Fibroblast of lung (primary cell): ENCODE data around the gene IFI16. TPM values are rescaled to one million over a fixed set of nuclear protein-coding genes. Genes with fewer than 3 reads are reported as not detected.

Experiments
- DNase-seq, 2 donors: peaks; one replicate each; pipeline versions ENCODE4 v3.0.0 to v3.0.0-alpha.2; 2010; ENCODE audit warnings: low read depth in 2 of 2
- H2AFZ ChIP-seq: 2 replicates; pipeline ENCODE4 v1.5.1; 2012; ENCODE audit warnings: low read length, control low read depth, inconsistent platforms
- H3K27ac ChIP-seq: 2 replicates; pipeline ENCODE4 v1.5.1; 2011; ENCODE audit warnings: low read length, control low read depth; ENCODE audit not compliant: insufficient read depth
- H3K27me3 ChIP-seq: 2 replicates; pipeline ENCODE4 v1.5.1; 2011; ENCODE audit warnings: mild to moderate bottlenecking, low read length; ENCODE audit not compliant: control insufficient read depth, insufficient read depth
- H3K36me3 ChIP-seq: 2 replicates; pipeline ENCODE4 v1.5.1; 2011; ENCODE audit warnings: low read length; ENCODE audit not compliant: control insufficient read depth, insufficient read depth
- H3K4me1 ChIP-seq: 2 replicates; pipeline ENCODE4 v1.5.1; 2011; ENCODE audit warnings: low read length; ENCODE audit not compliant: control insufficient read depth, insufficient read depth; ENCODE audit errors: extremely low read depth
- H3K4me2 ChIP-seq: 2 replicates; pipeline ENCODE4 v1.5.1; 2011; ENCODE audit warnings: low read length, control low read depth; ENCODE audit not compliant: insufficient read depth; ENCODE audit errors: extremely low read depth
- H3K4me3 ChIP-seq, 4 experiments: fragments of 200-600 bp in 1 of 4; sonication (generic) in 1 of 4; replicated peaks in 1 of 4; 2 replicates each; pipeline ENCODE4 v1.5.1; 2011 to 2016; ENCODE audit warnings: low read length in 4 of 4, low read depth in 3 of 4, mild to moderate bottlenecking in 3 of 4, control low read depth in 2 of 4, inconsistent platforms in 1 of 4, mixed read lengths in 1 of 4; ENCODE audit not compliant: insufficient read depth in 1 of 4; ENCODE audit errors: control extremely low read depth in 1 of 4
- H3K79me2 ChIP-seq: 2 replicates; pipeline ENCODE4 v1.5.1; 2012; ENCODE audit warnings: mild to moderate bottlenecking, low read length, inconsistent platforms; ENCODE audit not compliant: control insufficient read depth, insufficient read depth
- H3K9ac ChIP-seq: 2 replicates; pipeline ENCODE4 v1.5.1; 2011; ENCODE audit warnings: mild to moderate bottlenecking, low read length, control low read depth; ENCODE audit not compliant: insufficient read depth
- H3K9me3 ChIP-seq: 2 replicates; pipeline ENCODE4 v1.5.1; 2012; ENCODE audit warnings: low read depth, low read length; ENCODE audit not compliant: control insufficient read depth, insufficient read depth
- H4K20me1 ChIP-seq: 2 replicates; pipeline ENCODE4 v1.5.1; 2011; ENCODE audit warnings: low read length; ENCODE audit not compliant: control insufficient read depth, insufficient read depth; ENCODE audit errors: extremely low read depth
- CTCF ChIP-seq, 2 donors: IDR thresholded peaks in 1 of 2; conservative IDR thresholded peaks in 1 of 2; 1 replicate in 1 of 2; 2 replicates in 1 of 2; pipeline ENCODE4 v1.5.1; 2011 to 2012; ENCODE audit warnings: low read length in 2 of 2, control low read depth in 1 of 2, inconsistent platforms in 1 of 2, low read depth in 1 of 2, mild to moderate bottlenecking in 1 of 2
- EZH2 ChIP-seq: IDR thresholded peaks from 2 replicates; pipeline ENCODE4 v1.5.1; 2012; ENCODE audit warnings: low read length, control low read depth, mild to moderate bottlenecking; ENCODE audit errors: missing control alignments
- polyA plus RNA-seq, 2 donors: library from polyadenylated mRNA; depleted of rRNA in 1 of 2; stranded (reverse) in 1 of 2; unstranded in 1 of 2; fragments of >200 nt; gene quantifications; 2 replicates each; pipeline ENCODE4 v1.2.1, GENCODE V29; 2011 to 2012; ENCODE audit warnings: missing spikeins in 1 of 2
- total RNA-seq: library from RNA; depleted of rRNA; stranded (reverse); fragments of >200 nt; gene quantifications from 2 replicates; pipeline ENCODE4 v1.2.1, GENCODE V29; 2014

Gene IFI16
- total and polyA plus RNA-seq, 2 donors (not counting 1 experiment from before 2014, with no cell fraction given), result 141 to 223 TPM

DNA sequence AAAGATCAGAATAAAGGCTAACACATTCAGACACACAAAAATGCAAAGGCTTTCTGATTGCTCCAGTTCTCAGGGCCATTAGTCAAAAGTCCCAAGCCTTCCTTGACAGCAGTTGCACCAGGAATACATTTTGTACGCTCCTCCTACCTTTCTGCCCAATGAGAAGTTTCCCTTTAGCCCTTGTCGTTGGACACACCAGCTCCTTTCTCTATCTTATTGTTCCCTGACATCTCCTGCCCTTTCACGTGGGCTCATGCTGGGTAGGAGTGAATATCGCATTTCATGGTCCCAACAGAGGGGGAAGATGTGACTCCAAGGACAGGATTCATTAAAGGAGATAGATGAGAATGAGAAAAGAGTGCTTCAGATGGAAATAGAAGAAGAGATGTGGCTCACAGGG, 33.5 kb upstream of the IFI16 start:
- no peaks in the 10 kb centered on the region for H3K36me3 ChIP-seq
- no peaks in the 10 kb centered on the region for H3K9me3 ChIP-seq
- H3K4me2 ChIP-seq, result no peak overlapping the region
- no peaks in the 10 kb centered on the region for H3K4me1 ChIP-seq
- no peaks in the 10 kb centered on the region for H3K79me2 ChIP-seq
- no peak for DNase-seq
- no peak overlapping the region for H3K27ac ChIP-seq
- TF ChIP-seq CTCF (conservative IDR thresholded peaks at IDR 0.05 in 1 of 2, IDR thresholded peaks at IDR 0.05 in 1 of 2; ENCODE audit: low read depth in 1 of 2, low read length in 2 of 2) (no peak), EZH2 (no peak)
- no peak overlapping the region for H3K4me3 ChIP-seq
- H4K20me1 ChIP-seq, result no peaks in the 10 kb centered on the region
- H2AFZ ChIP-seq, result no peak overlapping the region
- H3K9ac ChIP-seq, result no peak overlapping the region
- H3K27me3 ChIP-seq, result no peaks in the 10 kb centered on the region

DNA sequence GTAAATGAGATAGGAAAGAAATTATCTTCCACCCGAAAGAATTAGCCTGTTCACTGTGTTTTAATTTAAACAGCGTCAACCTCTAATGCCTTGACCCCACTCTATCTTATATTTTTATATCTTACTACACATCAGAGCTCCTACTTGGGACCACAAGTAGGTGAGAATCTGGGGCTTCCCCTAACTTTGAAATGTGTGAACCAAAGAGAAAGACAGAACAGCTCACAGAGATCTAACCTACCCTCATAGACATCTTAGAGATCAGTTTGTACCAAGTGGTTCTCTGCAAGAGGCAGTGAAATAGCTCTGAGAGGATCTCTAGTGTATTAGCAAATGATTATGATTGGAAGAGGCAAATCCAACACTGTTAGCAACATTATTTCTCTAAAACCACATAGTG, 31.0 kb upstream of the IFI16 start:
- Histone ChIP-seq H2AFZ (no peak overlapping the region), H3K27me3 (no peaks in the 10 kb centered on the region), H3K4me2 (no peak overlapping the region), H3K9me3 (no peaks in the 10 kb centered on the region), H3K4me1 (no peaks in the 10 kb centered on the region), H4K20me1 (no peaks in the 10 kb centered on the region), H3K27ac (no peak overlapping the region), H3K4me3 (no peak overlapping the region), H3K36me3 (no peaks in the 10 kb centered on the region), H3K79me2 (no peaks in the 10 kb centered on the region), H3K9ac (no peak overlapping the region)
- DNase-seq, result no peak
- TF ChIP-seq CTCF (conservative IDR thresholded peaks at IDR 0.05 in 1 of 2, IDR thresholded peaks at IDR 0.05 in 1 of 2; ENCODE audit: low read depth in 1 of 2, low read length in 2 of 2), result no peak
- TF ChIP-seq EZH2, result no peak

DNA sequence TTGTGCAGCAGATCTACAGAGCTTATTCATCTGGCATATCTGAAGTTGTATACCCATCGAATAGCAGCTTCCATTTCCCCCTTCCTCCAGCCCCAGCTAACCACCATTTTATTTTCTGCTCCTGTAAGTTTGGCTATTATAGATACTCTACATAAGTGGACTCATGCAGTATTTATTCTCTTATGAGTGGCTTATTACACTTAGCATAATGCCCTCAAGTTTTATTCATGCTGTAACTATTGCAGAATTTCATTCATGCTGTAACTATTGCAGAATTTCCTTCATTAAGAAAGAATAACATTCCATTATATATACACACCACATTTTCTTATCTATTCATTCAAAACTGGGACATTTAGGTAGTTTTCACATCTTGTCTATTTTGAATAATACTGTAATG, 30.5 kb upstream of the IFI16 start:
- Histone ChIP-seq H3K4me3 (no peak overlapping the region), H3K4me1 (no peaks in the 10 kb centered on the region), H3K9ac (no peak overlapping the region), H4K20me1 (no peaks in the 10 kb centered on the region), H3K79me2 (no peaks in the 10 kb centered on the region), H3K4me2 (no peak overlapping the region), H2AFZ (no peak overlapping the region), H3K9me3 (no peaks in the 10 kb centered on the region), H3K27me3 (no peaks in the 10 kb centered on the region), H3K36me3 (no peaks in the 10 kb centered on the region), H3K27ac (no peak overlapping the region)
- TF ChIP-seq CTCF (conservative IDR thresholded peaks at IDR 0.05 in 1 of 2, IDR thresholded peaks at IDR 0.05 in 1 of 2; ENCODE audit: low read depth in 1 of 2, low read length in 2 of 2) (no peak), EZH2 (no peak)
- no peak for DNase-seq
